Measurements from ENCODE around the gene LIN37.
A peak's percentile ranks its signal among the peaks of the same experiment; 100 is the strongest.

The LIN37 gene

GRCh38 chr19:35751839-35752745, 3.7 kb downstream of the LIN37 start:
- Histone ChIP-seq H3K36me3 (ENCODE audit: control insufficient read depth, low read depth, low read length) (no peaks in the 10 kb centered on the region), H3K4me3 (ENCODE audit: low read length) (no peak overlapping the region), H3K9me3 (ENCODE audit: control insufficient read depth, low read depth, low read length) (no peaks in the 10 kb centered on the region), H3K4me1 (ENCODE audit: control insufficient read depth, low read depth, low read length) (peaks cover under 1% of the 10 kb centered on the region), H3K27ac (ENCODE audit: low read length) (no peak overlapping the region), H3K9ac (ENCODE audit: low read length) (no peak overlapping the region), H3K27me3 (ENCODE audit: control insufficient read depth, insufficient read depth, low read length) (no peaks in the 10 kb centered on the region)

GRCh38 chr19:35752746-35753350, 4.5 kb downstream of the LIN37 start:
- Histone ChIP-seq H3K4me1 (ENCODE audit: control insufficient read depth, low read depth, low read length) (peaks cover 4% of the 10 kb centered on the region), H3K36me3 (ENCODE audit: control insufficient read depth, low read depth, low read length) (no peaks in the 10 kb centered on the region), H3K27ac (ENCODE audit: low read length) (no peak overlapping the region), H3K27me3 (ENCODE audit: control insufficient read depth, insufficient read depth, low read length) (no peaks in the 10 kb centered on the region), H3K9ac (ENCODE audit: low read length) (no peak overlapping the region), H3K4me3 (ENCODE audit: low read length) (no peak overlapping the region), H3K9me3 (ENCODE audit: control insufficient read depth, low read depth, low read length) (no peaks in the 10 kb centered on the region)

DNA sequence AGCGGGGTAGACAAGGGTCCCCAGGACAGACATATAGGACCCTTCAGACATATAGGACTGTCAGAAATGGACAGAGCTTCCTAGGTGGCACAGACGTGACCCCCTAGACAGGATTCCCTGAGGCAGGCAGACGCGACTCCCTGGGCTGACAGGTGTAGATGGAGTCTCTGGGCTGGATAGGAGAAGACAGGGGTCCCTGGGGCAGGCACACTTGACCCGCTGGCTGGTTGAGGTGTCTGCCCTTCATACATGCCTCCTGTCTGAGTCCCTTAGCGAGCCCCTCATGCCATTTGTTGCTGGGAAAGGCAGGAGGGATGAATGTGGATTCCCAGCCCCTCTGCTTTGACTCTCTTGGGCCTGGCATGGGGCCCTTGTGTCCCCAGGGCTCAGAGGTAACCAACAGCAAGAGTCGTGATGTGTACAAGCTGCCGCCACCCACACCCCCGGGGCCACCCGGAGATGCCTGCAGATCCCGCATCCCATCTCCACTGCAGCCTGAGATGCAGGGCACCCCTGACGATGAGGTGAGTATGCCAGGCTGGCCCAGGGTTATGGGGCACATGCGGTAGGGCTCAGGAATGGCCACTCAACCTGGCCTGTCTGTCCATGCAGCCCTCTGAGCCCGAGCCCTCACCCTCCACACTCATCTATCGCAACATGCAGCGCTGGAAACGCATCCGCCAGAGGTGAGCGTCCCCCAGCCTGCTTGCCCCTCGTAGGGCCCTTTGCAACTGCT, 5.4 kb downstream of the LIN37 start:
- Histone ChIP-seq H3K4me1 (ENCODE audit: control insufficient read depth, low read depth, low read length) (peaks cover 4% of the 10 kb centered on the region), H3K27me3 (ENCODE audit: control insufficient read depth, insufficient read depth, low read length) (no peaks in the 10 kb centered on the region), H3K36me3 (ENCODE audit: control insufficient read depth, low read depth, low read length) (no peaks in the 10 kb centered on the region), H3K9me3 (ENCODE audit: control insufficient read depth, low read depth, low read length) (no peaks in the 10 kb centered on the region), H3K4me3 (ENCODE audit: low read length) (no peak overlapping the region), H3K9ac (ENCODE audit: low read length) (no peak overlapping the region), H3K27ac (ENCODE audit: low read length) (no peak overlapping the region)

- H3K9me3 ChIP-seq (ENCODE audit: control insufficient read depth, low read depth, low read length): no peaks in the 10 kb centered on the region
- H3K9ac ChIP-seq (ENCODE audit: low read length): no peak overlapping the region
- H3K27ac ChIP-seq (ENCODE audit: low read length): no peak overlapping the region
- H3K4me3 ChIP-seq (ENCODE audit: low read length): no peak overlapping the region
- no peaks in the 10 kb centered on the region for H3K27me3 ChIP-seq (ENCODE audit: control insufficient read depth, insufficient read depth, low read length)
- no peaks in the 10 kb centered on the region for H3K36me3 ChIP-seq (ENCODE audit: control insufficient read depth, low read depth, low read length)
- peaks cover 4% of the 10 kb centered on the region for H3K4me1 ChIP-seq (ENCODE audit: control insufficient read depth, low read depth, low read length)
Measured at GRCh38 chr19:35754370-35755130, 6.2 kb downstream of the LIN37 start.

DNA sequence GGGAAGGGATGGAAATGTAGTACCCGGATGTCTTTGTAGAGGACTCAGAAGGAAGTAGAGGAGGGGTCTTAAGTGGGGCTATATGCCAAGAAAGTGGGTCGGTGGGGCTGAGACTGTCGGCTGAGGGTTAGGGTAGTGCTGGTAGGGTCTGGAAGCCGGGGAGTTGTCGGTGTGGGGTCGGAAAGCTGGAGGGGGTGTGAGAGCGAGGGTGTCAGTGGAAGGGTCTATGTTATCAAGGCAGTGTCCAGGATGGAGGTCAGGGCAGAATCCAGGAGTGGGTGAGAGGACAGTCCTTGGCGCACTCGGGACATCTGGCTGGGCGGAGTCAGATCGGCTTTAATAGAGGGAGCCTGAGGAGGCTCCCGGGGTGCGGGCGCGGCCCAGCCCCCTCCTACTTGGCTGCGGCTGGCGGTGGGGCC, 6.8 kb downstream of the LIN37 start:
- H3K4me1 ChIP-seq (ENCODE audit: control insufficient read depth, low read depth, low read length): peaks cover 4% of the 10 kb centered on the region
- H3K27ac ChIP-seq (ENCODE audit: low read length): no peak overlapping the region
- H3K9ac ChIP-seq (ENCODE audit: low read length): no peak overlapping the region
- no peaks in the 10 kb centered on the region for H3K9me3 ChIP-seq (ENCODE audit: control insufficient read depth, low read depth, low read length)
- H3K36me3 ChIP-seq (ENCODE audit: control insufficient read depth, low read depth, low read length): no peaks in the 10 kb centered on the region
- no peak overlapping the region for H3K4me3 ChIP-seq (ENCODE audit: low read length)
- no peaks in the 10 kb centered on the region for H3K27me3 ChIP-seq (ENCODE audit: control insufficient read depth, insufficient read depth, low read length)

DNA sequence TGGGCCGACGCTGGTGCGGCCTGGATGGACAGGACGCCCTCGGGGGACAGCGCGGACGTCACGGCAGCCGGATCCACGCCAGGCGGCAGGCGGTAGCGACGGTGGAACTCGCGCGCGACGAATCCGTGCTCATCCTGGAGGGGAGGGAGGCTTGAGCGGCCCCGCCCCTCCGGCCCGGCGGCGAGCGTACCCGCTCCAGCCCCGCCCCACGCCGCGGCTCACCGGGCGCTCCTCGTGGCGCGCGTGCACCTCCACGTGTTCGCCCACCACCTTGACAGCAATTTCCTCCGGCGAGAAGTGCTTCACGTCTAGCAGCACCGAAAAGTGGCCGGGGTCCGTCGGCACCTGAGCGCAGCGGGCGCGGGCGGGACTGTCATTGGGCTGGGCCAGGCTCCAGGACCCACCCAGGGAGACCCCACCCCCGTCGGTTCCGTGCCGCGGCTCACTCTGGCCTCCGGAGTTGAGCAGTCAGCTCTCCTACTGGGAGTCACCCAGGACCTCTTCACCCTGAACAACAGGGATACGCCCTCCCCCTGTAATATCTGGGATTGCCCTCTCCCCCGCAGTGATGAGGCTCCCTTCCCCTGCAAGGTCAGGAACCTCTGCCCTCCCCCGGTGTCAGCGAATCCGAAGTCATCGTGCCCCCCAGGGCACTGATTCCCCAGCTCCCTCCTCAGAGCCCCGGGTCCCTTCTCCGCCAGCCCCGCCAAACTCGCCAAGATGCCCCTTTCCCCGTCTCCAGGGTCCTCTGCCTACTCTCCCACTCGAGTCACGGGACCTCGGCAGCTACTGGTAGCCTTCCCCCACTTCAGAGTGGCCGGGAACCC, 7.4 kb downstream of the LIN37 start:
- Histone ChIP-seq H3K27me3 (ENCODE audit: control insufficient read depth, insufficient read depth, low read length) (no peaks in the 10 kb centered on the region), H3K36me3 (ENCODE audit: control insufficient read depth, low read depth, low read length) (no peaks in the 10 kb centered on the region), H3K9ac (ENCODE audit: low read length) (no peak overlapping the region), H3K27ac (ENCODE audit: low read length) (no peak overlapping the region), H3K9me3 (ENCODE audit: control insufficient read depth, low read depth, low read length) (no peaks in the 10 kb centered on the region), H3K4me3 (ENCODE audit: low read length) (no peak overlapping the region), H3K4me1 (ENCODE audit: control insufficient read depth, low read depth, low read length) (peaks cover 4% of the 10 kb centered on the region)

GRCh38 chr19:35756377-35757230, 8.2 kb downstream of the LIN37 start, which contains the start of gene HSPB6:
HSPB6 (minus strand) TSS chr19:35757029; CDS start chr19:35757008, 21 bp downstream.
- Histone ChIP-seq H3K36me3 (ENCODE audit: control insufficient read depth, low read depth, low read length) (no peaks in the 10 kb centered on the region), H3K4me1 (ENCODE audit: control insufficient read depth, low read depth, low read length) (peaks cover 4% of the 10 kb centered on the region), H3K9ac (ENCODE audit: low read length) (peak within 1 kb of the TSS; percentile 70), H3K27me3 (ENCODE audit: control insufficient read depth, insufficient read depth, low read length) (no peaks in the 10 kb centered on the region), H3K4me3 (ENCODE audit: low read length) (peak within 1 kb of the TSS; percentile 100), H3K27ac (ENCODE audit: low read length) (peak within 1 kb of the TSS; percentile 30), H3K9me3 (ENCODE audit: control insufficient read depth, low read depth, low read length) (no peaks in the 10 kb centered on the region)

DNA sequence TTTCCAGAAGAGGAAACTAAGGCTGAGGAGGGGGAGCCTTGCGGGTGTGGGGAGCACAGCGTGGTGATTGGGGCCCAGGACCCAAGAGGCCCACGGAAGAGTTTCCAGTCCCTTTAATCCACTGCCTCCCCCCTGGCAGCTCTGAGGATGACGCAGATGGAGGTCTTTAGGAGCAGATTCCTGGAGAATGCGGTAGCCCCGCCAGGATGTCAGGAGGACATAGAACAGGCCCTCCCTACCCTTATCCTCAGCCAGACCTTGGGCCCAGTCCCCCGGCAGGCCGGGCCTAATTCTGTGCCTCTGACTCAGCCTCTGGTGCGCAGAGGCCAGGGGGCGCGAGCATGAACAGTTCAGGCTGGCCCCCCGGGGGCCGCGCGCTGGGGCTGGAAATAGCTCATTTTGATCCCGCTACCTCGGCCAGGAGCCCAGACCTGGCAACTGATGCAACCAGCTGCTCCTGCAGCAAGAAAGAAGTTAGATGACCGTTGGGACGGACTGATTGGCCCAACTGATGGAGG, 8.9 kb downstream of the LIN37 start:
- H3K9me3 ChIP-seq (ENCODE audit: control insufficient read depth, low read depth, low read length): no peaks in the 10 kb centered on the region
- H3K27me3 ChIP-seq (ENCODE audit: control insufficient read depth, insufficient read depth, low read length): no peaks in the 10 kb centered on the region
- peak overlapping the region; percentile 30 for H3K27ac ChIP-seq (ENCODE audit: low read length)
- H3K4me3 ChIP-seq (ENCODE audit: low read length): peak overlapping the region; percentile 100
- H3K36me3 ChIP-seq (ENCODE audit: control insufficient read depth, low read depth, low read length): peaks cover 7% of the 10 kb centered on the region
- H3K4me1 ChIP-seq (ENCODE audit: control insufficient read depth, low read depth, low read length): peaks cover 4% of the 10 kb centered on the region
- peak overlapping the region; percentile 70 for H3K9ac ChIP-seq (ENCODE audit: low read length)

DNA sequence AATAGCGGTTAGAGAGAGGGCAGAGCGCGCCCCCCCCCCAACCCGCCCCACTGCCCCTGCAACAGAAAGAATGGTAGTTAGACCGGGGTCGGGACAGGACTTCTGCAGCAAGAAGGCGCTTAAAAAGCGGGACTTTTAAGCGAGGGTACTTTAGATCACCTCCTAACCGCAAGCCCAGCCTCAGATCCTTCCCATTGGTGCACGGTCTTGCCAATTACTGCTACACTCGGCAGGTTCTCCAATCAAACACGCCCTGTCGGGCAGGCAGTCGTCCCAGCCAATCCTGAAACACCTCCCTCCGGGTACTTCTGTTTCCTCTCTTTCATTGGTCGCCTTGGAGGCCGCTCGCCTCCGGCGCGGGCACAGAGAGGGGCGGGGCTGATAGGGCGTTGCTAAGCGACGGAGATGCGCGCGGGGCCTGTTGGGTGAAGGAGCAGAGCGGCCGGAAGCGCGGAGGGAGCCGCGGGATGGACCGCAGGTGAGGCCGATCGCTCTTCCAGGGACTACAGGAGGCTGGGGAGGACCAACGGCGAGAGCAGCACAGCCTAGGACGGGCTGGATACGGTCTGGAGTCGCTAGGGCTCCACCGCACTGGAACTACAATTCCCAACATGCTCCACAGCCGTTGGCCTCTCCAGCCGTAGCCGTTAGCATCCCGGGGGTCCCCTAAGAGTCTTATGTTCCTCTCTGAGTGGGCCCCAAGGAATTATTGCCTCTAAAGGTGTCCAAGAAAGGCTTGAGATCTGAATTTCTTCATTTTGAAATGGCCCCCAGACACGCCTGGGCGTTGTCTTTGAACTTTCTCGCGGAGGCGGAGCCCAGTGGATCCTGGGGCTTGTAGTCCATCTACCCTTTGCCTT, 9.6 kb downstream of the LIN37 start, which contains the start of gene PROSER3:
TSS of gene PROSER3 (plus strand) at position 428 of the 860 bp plus-strand sequence. CDS start at position 468, 40 bp downstream.
- Histone ChIP-seq H3K36me3 (ENCODE audit: control insufficient read depth, low read depth, low read length) (peaks cover 8% of the 10 kb centered on the region), H3K4me1 (ENCODE audit: control insufficient read depth, low read depth, low read length) (peaks cover 4% of the 10 kb centered on the region), H3K27me3 (ENCODE audit: control insufficient read depth, insufficient read depth, low read length) (no peaks in the 10 kb centered on the region), H3K9me3 (ENCODE audit: control insufficient read depth, low read depth, low read length) (no peaks in the 10 kb centered on the region), H3K9ac (ENCODE audit: low read length) (peak within 1 kb of the TSS; percentile 98), H3K27ac (ENCODE audit: low read length) (peak within 1 kb of the TSS; percentile 98), H3K4me3 (ENCODE audit: low read length) (peak within 1 kb of the TSS; percentile 100)
